HG03442 (cell line): Measurements from ENCODE around the gene NUDT16L1.

Source experiments
- ATAC-seq: cut with Tn5 transposase; IDR thresholded peaks from one replicate; pipeline ENCODE4 v1.9.1; 2021; ENCODE audit warnings: mild to moderate bottlenecking, moderate library complexity; ENCODE audit not compliant: unreplicated experiment

The NUDT16L1 gene

GRCh38 chr16:4693956-4694641 is 737 bp downstream of the NUDT16L1 start:
- no peak for ATAC-seq

- ATAC-seq: no peak
Measured at GRCh38 chr16:4694642-4695451, 1.5 kb downstream of the NUDT16L1 start.

GRCh38 chr16:4695473-4696171 is 2.3 kb downstream of the NUDT16L1 start:
- no peak for ATAC-seq

GRCh38 chr16:4696172-4696904 is 3.0 kb downstream of the NUDT16L1 start:
- ATAC-seq: no peak

- no peak for ATAC-seq
Measured at GRCh38 chr16:4696905-4697847, 3.8 kb downstream of the NUDT16L1 start.

GRCh38 chr16:4697848-4698291 is 4.5 kb downstream of the NUDT16L1 start:
- ATAC-seq: no peak

GRCh38 chr16:4698321-4699045 is 5.1 kb downstream of the NUDT16L1 start:
- no peak for ATAC-seq

GRCh38 chr16:4699046-4699556 is 5.7 kb downstream of the NUDT16L1 start:
- no peak for ATAC-seq

- no peak for ATAC-seq
Measured at GRCh38 chr16:4700380-4700996, 7.1 kb downstream of the NUDT16L1 start.

- no peak for ATAC-seq
Measured at GRCh38 chr16:4700997-4701743, 7.8 kb downstream of the NUDT16L1 start.

- no peak for ATAC-seq
Measured at GRCh38 chr16:4701791-4702465, 8.6 kb downstream of the NUDT16L1 start.

GRCh38 chr16:4702466-4702808 is 9.1 kb downstream of the NUDT16L1 start:
- ATAC-seq: no peak

GRCh38 chr16:4703906-4704305 is 10.5 kb downstream of the NUDT16L1 start:
- ATAC-seq: no peak

GRCh38 chr16:4704491-4704890 is 11.1 kb downstream of the NUDT16L1 start:
- ATAC-seq: no peak

- ATAC-seq: no peak
Measured at GRCh38 chr16:4704913-4705312, 11.6 kb downstream of the NUDT16L1 start.

GRCh38 chr16:4706871-4707270 is 13.5 kb downstream of the NUDT16L1 start:
- no peak for ATAC-seq

GRCh38 chr16:4709481-4709880 is 16.1 kb downstream of the NUDT16L1 start:
- ATAC-seq: no peak
